ENCODE results near the gene CNTN2. TPM values are rescaled to one million over a fixed set of nuclear protein-coding genes. Genes with fewer than 3 reads are reported as not detected.

CNTN2 gene
- total and polyA plus RNA-seq, 5 donors, result 0.78 to 1.8 (median 1.4) TPM

DNA sequence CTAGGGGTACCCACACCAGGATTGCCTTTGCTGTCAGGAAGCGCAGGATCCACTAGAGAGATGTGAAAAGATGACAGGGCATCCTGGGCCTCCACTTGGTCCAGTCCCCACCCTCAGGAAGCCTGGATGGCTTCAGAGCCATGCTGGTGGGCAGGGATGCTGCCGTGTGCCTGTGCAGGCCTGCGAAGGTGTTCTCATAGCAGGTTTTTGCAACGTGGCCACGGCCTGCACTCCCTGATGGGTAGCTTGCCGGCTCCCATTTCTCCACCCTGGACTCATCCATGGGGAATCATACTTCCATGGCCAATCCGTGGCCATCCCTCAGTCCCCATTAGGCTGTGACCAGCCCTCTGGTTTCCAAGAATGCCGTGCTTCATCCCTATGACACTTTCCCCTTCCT, 34.1 kb upstream of the CNTN2 start:
- no peak for ATAC-seq
- Histone ChIP-seq H3K9me3 (ENCODE audit: control insufficient read depth, low read length) (no peaks in the 10 kb centered on the region), H3K27ac (ENCODE audit: low read length) (no peak overlapping the region), H3K4me3 (ENCODE audit: low read length) (no peak overlapping the region), H3K4me1 (ENCODE audit: control insufficient read depth, insufficient read depth, low read length) (peaks cover 2% of the 10 kb centered on the region), H3K27me3 (ENCODE audit: control insufficient read depth, insufficient read depth) (no peaks in the 10 kb centered on the region)
- intact Hi-C loops (cut with DNase I), result no loop called here
- 85% methylated on average over 8 of the region's 8 CpGs for WGBS
- DNase-seq, result no peak

DNA sequence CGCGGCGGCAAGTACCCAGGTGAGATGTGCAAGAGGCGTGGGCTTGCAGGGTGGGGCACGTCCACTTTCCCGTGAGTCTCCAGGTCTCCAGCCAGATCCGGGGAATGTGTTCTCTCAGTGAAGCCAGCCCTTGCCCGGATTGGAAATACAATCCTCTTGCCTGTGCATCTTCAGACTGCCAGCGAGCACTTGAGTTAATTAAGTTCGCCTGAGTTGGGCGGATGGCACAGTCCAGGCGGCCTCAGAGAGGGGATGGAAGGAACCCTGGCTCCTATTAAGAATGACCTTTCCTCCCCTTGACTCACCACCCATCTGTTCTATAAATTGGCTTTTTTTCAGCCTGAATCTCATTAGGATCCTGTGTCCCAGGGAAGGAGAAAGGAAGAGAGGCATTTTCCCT, 33.3 kb upstream of the CNTN2 start:
- WGBS, result 95% methylated on average over 12 of the region's 12 CpGs
- H3K9me3 ChIP-seq (ENCODE audit: control insufficient read depth, low read length), result no peaks in the 10 kb centered on the region
- intact Hi-C loops (cut with DNase I), result no loop called here
- DNase-seq, result no peak
- H3K4me3 ChIP-seq (ENCODE audit: low read length), result no peak overlapping the region
- no peak for ATAC-seq
- H3K27ac ChIP-seq (ENCODE audit: low read length), result no peak overlapping the region
- H3K4me1 ChIP-seq (ENCODE audit: control insufficient read depth, insufficient read depth, low read length), result peaks cover 2% of the 10 kb centered on the region
- H3K27me3 ChIP-seq (ENCODE audit: control insufficient read depth, insufficient read depth), result no peaks in the 10 kb centered on the region

DNA sequence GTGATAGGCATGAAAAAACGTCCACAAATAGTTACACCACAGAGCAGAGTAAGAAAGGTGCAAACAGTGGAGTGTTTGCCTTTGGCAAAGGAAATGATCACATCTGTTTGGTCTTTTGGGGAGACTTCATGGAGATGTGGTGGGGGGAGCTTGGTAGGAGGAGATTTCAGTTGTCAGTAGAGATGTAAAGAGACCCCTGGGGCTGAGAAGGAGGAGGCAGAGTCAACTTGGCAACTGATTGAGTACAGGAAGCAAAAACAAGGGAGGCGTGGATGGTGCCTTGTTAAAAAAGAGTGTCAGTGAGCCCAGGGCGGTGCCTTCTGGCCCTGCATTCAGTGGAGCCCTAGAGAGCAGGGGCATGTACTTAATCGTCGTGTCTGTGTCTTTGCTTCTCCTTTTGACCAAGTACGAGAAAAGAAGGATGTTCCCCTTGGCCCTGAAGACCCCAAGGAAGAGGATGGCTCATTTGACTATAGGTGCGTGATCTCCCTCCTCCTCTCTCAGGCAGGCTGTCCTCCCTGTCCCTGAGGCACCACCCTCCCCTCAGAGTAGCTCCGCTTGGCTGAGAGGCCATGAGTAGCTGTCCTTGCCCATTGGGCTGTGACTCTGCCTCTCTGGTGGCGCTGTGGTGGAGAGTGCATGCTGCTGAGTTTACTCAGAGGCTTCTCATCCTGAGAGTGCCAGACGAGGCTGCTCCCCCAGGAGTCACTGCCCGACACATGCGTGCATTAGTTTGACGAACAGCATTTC, 30.4 kb upstream of the CNTN2 start:
- ATAC-seq (no peak), DNase-seq (no peak)
- Histone ChIP-seq H3K9me3 (ENCODE audit: control insufficient read depth, low read length) (no peaks in the 10 kb centered on the region), H3K4me1 (ENCODE audit: control insufficient read depth, insufficient read depth, low read length) (peaks cover 2% of the 10 kb centered on the region), H3K4me3 (ENCODE audit: low read length) (no peak overlapping the region), H3K27ac (ENCODE audit: low read length) (no peak overlapping the region), H3K27me3 (ENCODE audit: control insufficient read depth, insufficient read depth) (no peaks in the 10 kb centered on the region)
- WGBS, result 64% methylated on average over 13 of the region's 13 CpGs
- intact Hi-C loops (cut with DNase I), result no loop called here

- H3K27me3 ChIP-seq (ENCODE audit: control insufficient read depth, insufficient read depth), result no peaks in the 10 kb centered on the region
- WGBS, result 32% methylated on average over 6 of the region's 6 CpGs
- H3K4me3 ChIP-seq (ENCODE audit: low read length), result no peak overlapping the region
- intact Hi-C loops (cut with DNase I), result no loop called here
- H3K9me3 ChIP-seq (ENCODE audit: control insufficient read depth, low read length), result no peaks in the 10 kb centered on the region
- ATAC-seq (peak; percentile 54 to 69), DNase-seq (peak; percentile 39 to 80 (median 73))
- H3K27ac ChIP-seq (ENCODE audit: low read length), result no peak overlapping the region
- H3K4me1 ChIP-seq (ENCODE audit: control insufficient read depth, insufficient read depth, low read length), result peaks cover 2% of the 10 kb centered on the region
Observed at GRCh38 chr1:205013683-205014367, 29.2 kb upstream of the CNTN2 start.

DNA sequence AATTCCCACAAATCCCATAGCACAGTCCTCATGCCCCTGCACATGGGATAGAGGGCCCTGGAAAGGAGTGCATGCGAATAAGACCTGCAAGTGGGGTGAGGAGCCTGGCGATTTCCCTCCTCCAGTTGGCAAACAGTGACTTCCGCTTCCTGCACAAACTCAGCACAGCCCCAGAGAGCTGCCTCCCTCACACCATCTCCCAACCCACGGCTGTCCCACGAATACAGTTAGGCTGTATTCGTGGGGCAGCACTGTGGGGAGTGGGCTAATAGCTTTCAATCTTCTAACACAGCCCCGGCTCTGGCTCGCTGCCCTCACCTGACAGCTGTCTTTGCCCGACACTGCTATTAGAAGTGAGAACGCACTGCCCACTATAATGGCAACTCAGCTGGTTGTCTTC, 28.2 kb upstream of the CNTN2 start:
- WGBS, result 38% methylated on average over 10 of the region's 10 CpGs
- no peak overlapping the region for H3K4me3 ChIP-seq (ENCODE audit: low read length)
- no peaks in the 10 kb centered on the region for H3K27me3 ChIP-seq (ENCODE audit: control insufficient read depth, insufficient read depth)
- H3K4me1 ChIP-seq (ENCODE audit: control insufficient read depth, insufficient read depth, low read length), result peaks cover 2% of the 10 kb centered on the region
- no peak overlapping the region for H3K27ac ChIP-seq (ENCODE audit: low read length)
- ATAC-seq, result peak in 1 of 2 donors; percentile 10
- H3K9me3 ChIP-seq (ENCODE audit: control insufficient read depth, low read length), result no peaks in the 10 kb centered on the region
- intact Hi-C loops (cut with DNase I), result no loop called here
- no peak for DNase-seq

- Histone ChIP-seq H3K4me3 (ENCODE audit: low read length) (no peak overlapping the region), H3K4me1 (ENCODE audit: control insufficient read depth, insufficient read depth, low read length) (peaks cover 2% of the 10 kb centered on the region), H3K27ac (ENCODE audit: low read length) (no peak overlapping the region), H3K9me3 (ENCODE audit: control insufficient read depth, low read length) (no peaks in the 10 kb centered on the region), H3K27me3 (ENCODE audit: control insufficient read depth, insufficient read depth) (no peaks in the 10 kb centered on the region)
- ATAC-seq, result peak in 1 of 2 donors; percentile 4
- DNase-seq, result no peak
- 77% methylated on average over 9 of the region's 9 CpGs for WGBS
- intact Hi-C loops (cut with DNase I), result no loop called here
Observed at GRCh38 chr1:205015241-205015640, 27.8 kb upstream of the CNTN2 start.

- peaks cover 2% of the 10 kb centered on the region for H3K4me1 ChIP-seq (ENCODE audit: control insufficient read depth, insufficient read depth, low read length)
- H3K27me3 ChIP-seq (ENCODE audit: control insufficient read depth, insufficient read depth), result no peaks in the 10 kb centered on the region
- H3K9me3 ChIP-seq (ENCODE audit: control insufficient read depth, low read length), result no peaks in the 10 kb centered on the region
- no peak overlapping the region for H3K27ac ChIP-seq (ENCODE audit: low read length)
- intact Hi-C loops (cut with DNase I), result no loop called here
- no peak overlapping the region for H3K4me3 ChIP-seq (ENCODE audit: low read length)
- WGBS, result 88% methylated on average over 9 of the region's 9 CpGs
- no peak for DNase-seq
- no peak for ATAC-seq
Observed at GRCh38 chr1:205016075-205016474, 26.9 kb upstream of the CNTN2 start.

DNA sequence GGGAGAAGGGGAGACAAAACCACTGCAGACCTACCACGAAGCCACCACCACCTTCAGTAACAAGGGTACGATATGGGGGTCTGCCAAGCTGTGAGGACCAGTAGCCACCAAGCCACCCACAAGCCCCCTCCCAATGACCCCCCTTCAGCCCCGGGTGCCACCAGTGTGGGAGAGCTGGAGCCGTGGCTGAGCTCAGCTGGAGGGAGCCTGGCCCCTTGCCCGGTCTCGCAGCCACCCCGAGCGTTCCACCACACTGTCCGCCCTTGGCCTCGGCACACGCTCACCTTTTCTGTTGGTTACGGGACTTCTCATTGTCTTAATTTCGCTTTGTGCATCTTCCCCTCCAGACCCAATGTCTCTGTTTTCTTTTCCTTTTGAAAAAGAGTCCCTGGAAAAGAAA, 26.4 kb upstream of the CNTN2 start:
- Histone ChIP-seq H3K27me3 (ENCODE audit: control insufficient read depth, insufficient read depth) (no peaks in the 10 kb centered on the region), H3K9me3 (ENCODE audit: control insufficient read depth, low read length) (no peaks in the 10 kb centered on the region), H3K27ac (ENCODE audit: low read length) (no peak overlapping the region), H3K4me1 (ENCODE audit: control insufficient read depth, insufficient read depth, low read length) (peaks cover 2% of the 10 kb centered on the region), H3K4me3 (ENCODE audit: low read length) (no peak overlapping the region)
- 83% methylated on average over 13 of the region's 13 CpGs for WGBS
- DNase-seq (no peak), ATAC-seq (no peak)
- intact Hi-C loops (cut with DNase I), result no loop called here

DNA sequence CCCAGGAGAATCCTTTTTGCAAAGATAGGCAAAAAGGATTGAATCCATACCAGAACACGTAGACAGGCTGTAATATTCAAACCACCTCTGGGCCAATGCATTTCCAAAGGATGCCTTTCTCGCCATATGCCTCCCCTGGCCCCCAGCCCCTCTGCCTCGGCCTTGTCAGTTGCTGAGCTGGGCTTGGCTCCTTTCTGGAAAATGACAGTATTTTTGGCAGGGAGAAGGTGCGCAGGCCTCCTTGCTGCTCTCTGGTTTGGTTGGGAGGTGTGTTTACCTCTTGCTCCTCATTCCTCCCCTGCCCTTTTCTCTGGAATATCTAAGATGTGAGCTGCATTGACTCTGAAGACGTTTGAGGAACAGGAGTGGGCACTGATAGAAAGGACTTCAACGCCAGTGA, 26.0 kb upstream of the CNTN2 start:
- intact Hi-C loops (cut with DNase I), result no loop called here
- Histone ChIP-seq H3K27me3 (ENCODE audit: control insufficient read depth, insufficient read depth) (no peaks in the 10 kb centered on the region), H3K27ac (ENCODE audit: low read length) (no peak overlapping the region), H3K4me3 (ENCODE audit: low read length) (no peak overlapping the region), H3K4me1 (ENCODE audit: control insufficient read depth, insufficient read depth, low read length) (peaks cover 2% of the 10 kb centered on the region), H3K9me3 (ENCODE audit: control insufficient read depth, low read length) (no peaks in the 10 kb centered on the region)
- 85% methylated on average over 6 of the region's 6 CpGs for WGBS
- ATAC-seq (no peak), DNase-seq (no peak)

DNA sequence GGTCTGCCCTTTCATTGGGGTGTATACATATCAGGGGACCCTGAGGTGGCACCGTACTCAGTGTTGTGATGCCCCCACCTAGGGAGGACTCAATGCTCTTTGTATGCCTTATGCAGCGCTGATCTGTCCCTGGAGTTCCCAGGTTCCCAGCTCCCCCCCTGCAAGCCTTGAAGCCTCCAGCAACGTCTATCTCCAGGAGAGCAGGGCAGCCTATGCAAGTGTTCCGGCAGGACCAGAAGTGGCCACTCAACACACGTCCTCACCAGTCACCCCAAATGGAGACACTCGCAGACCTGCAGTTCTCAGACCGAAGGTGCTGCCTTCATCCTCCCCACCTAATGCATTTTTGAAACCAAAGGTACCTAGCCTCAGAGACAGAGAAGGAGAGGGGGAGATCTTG, 25.2 kb upstream of the CNTN2 start:
- Histone ChIP-seq H3K27ac (ENCODE audit: low read length) (no peak overlapping the region), H3K27me3 (ENCODE audit: control insufficient read depth, insufficient read depth) (no peaks in the 10 kb centered on the region), H3K9me3 (ENCODE audit: control insufficient read depth, low read length) (no peaks in the 10 kb centered on the region), H3K4me3 (ENCODE audit: low read length) (no peak overlapping the region), H3K4me1 (ENCODE audit: control insufficient read depth, insufficient read depth, low read length) (peaks cover under 1% of the 10 kb centered on the region)
- WGBS, result 90% methylated on average over 7 of the region's 7 CpGs
- ATAC-seq (no peak), DNase-seq (no peak)
- intact Hi-C loops (cut with DNase I), result no loop called here

DNA sequence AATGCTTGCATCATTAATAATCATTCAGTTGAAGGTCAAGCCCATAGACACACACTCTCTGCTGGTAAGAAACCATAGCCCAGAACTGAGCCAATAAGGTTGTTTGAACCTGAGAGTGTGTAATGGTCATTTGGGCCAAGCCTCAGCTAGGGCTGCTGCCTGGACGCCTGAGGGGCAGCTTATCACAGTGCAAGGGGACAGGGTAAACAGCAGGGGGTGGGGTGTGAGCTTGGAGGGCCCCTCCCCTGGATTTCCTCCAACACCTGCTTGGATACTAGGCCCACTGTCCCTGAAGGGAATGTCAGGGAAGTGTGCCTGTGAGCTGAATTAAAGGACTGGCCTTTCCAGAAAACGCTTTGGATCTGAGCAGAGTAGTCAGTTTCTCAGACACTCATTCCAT, 24.6 kb upstream of the CNTN2 start:
- intact Hi-C loops (cut with DNase I), result no loop called here
- Histone ChIP-seq H3K4me3 (ENCODE audit: low read length) (no peak overlapping the region), H3K9me3 (ENCODE audit: control insufficient read depth, low read length) (no peaks in the 10 kb centered on the region), H3K27ac (ENCODE audit: low read length) (no peak overlapping the region), H3K27me3 (ENCODE audit: control insufficient read depth, insufficient read depth) (no peaks in the 10 kb centered on the region), H3K4me1 (ENCODE audit: control insufficient read depth, insufficient read depth, low read length) (no peaks in the 10 kb centered on the region)
- ATAC-seq (no peak), DNase-seq (no peak)
- WGBS, result 69% methylated on average over 2 of the region's 2 CpGs

All from right cardiac atrium (tissue), 5 donors.